Spleen (tissue), 7 donors: ENCODE results near the gene OLFML2B.

Experiments
- POLR2A ChIP-seq, 3 donors: fragments of 450-650 bp; IDR thresholded peaks; one replicate each; pipeline ENCODE4 v1.5.1; 2017; ENCODE audit warnings: antibody characterized with exemption in 3 of 3, mild to moderate bottlenecking in 1 of 3
- TF ChIP-seq, protein P1 (sequence below), 11 experiments: fragments of 200-600 bp in 7 of 11; fragments of 450-650 bp in 4 of 11; sonication (generic) in 4 of 11; IDR thresholded peaks in 8 of 11; conservative IDR thresholded peaks in 3 of 11; 1 replicate in 7 of 11; 2 replicates in 4 of 11; pipeline versions ENCODE4 v1.4.0 to v1.8.0; 2016 to 2021; ENCODE audit warnings: antibody characterized with exemption in 11 of 11, inconsistent platforms in 4 of 11, mild to moderate bottlenecking in 1 of 11
- donor health status: DM: no; HTN: no; CAD: no; lungs with moderate emphysema.
- donor health status: DM: no; HTN: no; CAD: no.
- donor health status: DM: no; HTN: no; CAD: no.

- no peak for TF ChIP-seq POLR2A (IDR thresholded peaks at IDR 0.05)
- TF ChIP-seq, protein P1, sequence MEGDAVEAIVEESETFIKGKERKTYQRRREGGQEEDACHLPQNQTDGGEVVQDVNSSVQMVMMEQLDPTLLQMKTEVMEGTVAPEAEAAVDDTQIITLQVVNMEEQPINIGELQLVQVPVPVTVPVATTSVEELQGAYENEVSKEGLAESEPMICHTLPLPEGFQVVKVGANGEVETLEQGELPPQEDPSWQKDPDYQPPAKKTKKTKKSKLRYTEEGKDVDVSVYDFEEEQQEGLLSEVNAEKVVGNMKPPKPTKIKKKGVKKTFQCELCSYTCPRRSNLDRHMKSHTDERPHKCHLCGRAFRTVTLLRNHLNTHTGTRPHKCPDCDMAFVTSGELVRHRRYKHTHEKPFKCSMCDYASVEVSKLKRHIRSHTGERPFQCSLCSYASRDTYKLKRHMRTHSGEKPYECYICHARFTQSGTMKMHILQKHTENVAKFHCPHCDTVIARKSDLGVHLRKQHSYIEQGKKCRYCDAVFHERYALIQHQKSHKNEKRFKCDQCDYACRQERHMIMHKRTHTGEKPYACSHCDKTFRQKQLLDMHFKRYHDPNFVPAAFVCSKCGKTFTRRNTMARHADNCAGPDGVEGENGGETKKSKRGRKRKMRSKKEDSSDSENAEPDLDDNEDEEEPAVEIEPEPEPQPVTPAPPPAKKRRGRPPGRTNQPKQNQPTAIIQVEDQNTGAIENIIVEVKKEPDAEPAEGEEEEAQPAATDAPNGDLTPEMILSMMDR (IDR thresholded peaks at IDR 0.05 in 8 of 11, conservative IDR thresholded peaks at IDR 0.05 in 3 of 11): no peak
These were observed 41.3 kb upstream of the OLFML2B start for GRCh38 chr1:162065016-162065415.
